NCI-H187 treated with DMSO at 0.1 percent for 48 hours (cell line): Measurements from ENCODE around the gene CYTIP.

ENCODE experiments used
- DNase-seq: peaks from one replicate; lab custom pipeline; 2025; lab: John Stamatoyannopoulos, UW

CYTIP gene

GRCh38 chr2:157463002-157463401 lies 19.1 kb upstream of the CYTIP start:
- no peak for DNase-seq

DNA sequence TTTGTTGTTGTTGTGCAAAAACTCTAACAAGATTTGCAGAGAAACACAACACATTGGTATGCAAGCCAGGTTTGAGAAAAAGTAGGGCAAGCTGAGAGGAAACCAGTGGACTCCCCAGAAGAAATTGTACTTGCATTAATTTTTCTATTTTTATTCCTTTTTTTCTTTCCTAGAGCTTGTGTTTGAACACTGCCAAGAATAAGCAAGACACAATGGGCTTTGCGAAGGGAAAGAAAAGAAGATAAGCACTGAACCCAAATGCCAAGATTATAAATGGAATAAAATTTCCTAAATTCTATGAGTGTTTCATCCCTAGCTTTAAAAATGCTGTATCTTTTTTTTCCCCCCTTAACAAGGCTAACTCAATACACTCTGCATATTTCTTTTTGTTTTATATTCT lies 17.0 kb upstream of the CYTIP start:
- no peak for DNase-seq

DNA sequence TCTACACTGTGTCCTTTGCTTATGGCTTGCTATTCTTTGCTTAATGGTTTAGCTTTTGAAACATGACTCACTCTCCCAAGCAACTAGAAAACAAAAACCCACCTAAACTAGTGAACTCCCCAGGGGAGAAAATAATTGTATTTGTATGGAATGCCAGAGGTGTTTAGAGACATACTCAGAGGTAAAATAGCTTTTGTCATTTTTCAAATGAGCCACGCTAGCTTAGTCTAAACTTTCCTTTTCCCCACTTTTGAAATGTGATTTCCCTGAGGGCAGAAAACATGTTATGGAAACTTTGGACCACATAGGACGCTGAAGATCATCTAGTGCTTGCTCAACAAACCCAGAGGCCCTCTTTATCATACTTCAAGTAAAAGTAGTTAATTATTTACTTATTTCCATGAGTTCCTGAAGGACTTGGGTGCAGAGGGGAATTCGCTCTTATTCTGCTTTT lies 16.5 kb upstream of the CYTIP start:
- DNase-seq, result no peak

DNA sequence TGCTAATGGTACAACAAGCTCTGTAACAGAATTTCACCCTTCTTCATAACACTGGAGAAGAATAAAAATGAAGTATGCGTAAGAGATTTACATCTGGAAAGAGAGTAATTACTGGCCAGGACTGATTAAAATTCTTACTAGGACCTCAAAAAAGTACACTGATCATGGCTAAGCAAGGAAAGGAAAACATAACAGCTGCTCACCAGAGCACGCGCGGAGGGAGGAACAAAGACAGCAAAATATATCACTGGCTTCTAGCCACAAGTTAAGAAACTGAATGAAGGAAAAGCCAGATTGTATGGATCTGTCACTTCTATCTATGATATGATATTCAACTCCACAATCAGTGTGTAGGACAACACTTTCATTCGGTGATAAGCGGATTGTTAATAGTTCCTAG lies 15.6 kb upstream of the CYTIP start:
- no peak for DNase-seq

- no peak for DNase-seq
Observed at GRCh38 chr2:157447741-157448140, 3.9 kb upstream of the CYTIP start.

DNA sequence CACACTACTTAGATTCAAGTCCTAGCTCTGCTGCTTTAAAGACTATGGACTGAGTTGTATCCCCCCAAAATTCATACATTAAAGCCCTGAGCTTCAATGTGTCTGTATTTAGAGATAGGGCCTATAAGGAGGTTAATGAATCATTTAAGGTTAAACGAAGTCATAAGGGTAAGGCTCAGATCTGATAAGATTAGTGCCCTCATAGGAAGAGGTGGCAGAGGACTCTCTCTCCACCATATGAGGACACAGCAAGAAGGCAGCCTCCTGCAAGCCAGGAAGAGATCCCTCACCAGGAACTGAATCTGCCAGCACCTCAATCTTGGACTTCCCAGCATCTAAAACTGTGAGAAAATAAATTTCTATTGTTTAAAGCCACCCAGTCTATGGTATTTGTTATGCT lies 3.1 kb upstream of the CYTIP start:
- no peak for DNase-seq

GRCh38 chr2:157444641-157445040 lies 752 bp upstream of the CYTIP start:
- DNase-seq, result no peak

GRCh38 chr2:157443090-157443489 lies 799 bp downstream of the CYTIP start:
- no peak for DNase-seq

- DNase-seq, result no peak
Observed at GRCh38 chr2:157442636-157443035, 1.3 kb downstream of the CYTIP start.

DNA sequence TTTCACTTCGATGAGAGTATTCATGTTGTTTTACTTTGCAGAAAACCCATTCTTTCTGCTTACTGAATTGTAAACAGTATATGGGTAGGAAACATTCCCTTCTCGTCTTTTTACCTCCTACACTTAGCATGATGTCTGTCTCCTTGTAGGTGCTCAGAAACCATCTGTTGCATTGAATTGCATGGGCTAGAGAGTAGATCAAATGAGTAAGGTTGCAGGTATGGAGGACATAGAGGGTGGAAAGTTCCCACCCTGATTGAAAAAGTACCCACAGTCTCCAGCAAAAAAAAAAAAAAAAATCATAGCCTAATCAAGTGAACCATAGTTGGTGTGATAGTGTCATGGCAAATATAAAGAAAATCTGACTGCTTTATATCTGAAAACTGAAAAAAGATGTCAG lies 1.7 kb downstream of the CYTIP start:
- DNase-seq, result no peak

- DNase-seq, result no peak
Observed at GRCh38 chr2:157441072-157441454, 2.8 kb downstream of the CYTIP start.

- DNase-seq, result no peak
Observed at GRCh38 chr2:157440404-157441071, 3.4 kb downstream of the CYTIP start.

DNA sequence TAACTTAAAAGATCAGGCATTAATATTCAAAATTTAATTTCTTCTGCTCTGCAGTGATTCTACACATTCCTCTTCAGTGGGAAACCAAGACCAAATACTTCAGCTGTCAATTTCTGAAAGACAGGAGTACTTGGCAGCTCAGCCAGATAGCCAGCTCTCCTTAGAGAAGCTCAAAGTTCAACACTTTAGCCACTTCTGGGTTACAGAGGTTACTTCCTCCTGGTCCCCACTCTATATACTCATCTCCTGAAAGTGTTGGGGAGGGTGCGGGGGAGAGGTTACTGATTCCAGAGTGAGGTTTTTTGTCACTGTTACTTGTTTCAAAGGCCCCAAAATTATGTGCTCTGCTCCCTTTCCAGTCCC lies 4.1 kb downstream of the CYTIP start:
- DNase-seq, result no peak

DNA sequence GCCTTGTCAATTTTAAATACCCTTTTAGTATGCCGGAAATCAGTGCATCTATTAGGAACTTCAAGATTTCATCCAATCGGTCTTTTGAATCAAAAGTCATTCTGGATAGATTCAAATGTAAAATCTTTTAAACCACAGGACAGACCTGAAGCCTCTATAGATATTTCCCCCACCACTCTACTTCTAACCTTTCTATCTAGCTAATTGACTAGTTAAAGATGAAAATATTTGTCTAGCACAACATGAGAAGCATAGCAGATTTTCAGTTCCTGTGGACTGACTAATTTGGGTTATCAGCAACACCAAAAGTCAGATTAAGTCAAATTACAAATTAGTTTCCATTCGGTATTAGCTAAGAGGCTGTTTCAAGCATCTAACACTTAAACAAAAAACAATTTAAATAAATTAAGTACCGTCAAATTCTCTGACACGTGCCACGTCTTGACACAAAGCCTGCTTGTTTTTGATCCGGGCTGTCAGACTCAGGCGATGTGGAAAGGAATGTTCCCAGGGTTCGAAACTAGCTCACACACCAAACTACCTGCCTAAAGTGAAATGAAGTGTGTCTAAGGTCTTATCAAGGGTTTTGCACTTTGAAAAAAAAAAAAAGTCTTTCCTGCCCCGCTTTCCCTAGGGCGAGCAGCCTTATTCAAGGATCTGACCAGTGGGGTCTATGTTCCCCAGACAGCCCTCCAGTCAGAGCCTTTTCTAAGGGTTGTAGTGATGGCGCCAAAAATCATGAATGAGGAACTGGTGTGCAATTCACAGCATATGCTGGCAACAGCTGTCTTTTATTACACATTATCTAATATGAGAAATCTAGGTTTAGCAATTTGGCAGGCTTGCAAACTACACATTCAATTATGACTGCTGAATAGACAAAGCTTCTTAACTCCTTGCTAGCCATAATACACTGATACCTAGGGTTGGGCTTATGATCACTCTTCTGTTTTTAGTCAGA lies 4.7 kb downstream of the CYTIP start:
- DNase-seq, result no peak

DNA sequence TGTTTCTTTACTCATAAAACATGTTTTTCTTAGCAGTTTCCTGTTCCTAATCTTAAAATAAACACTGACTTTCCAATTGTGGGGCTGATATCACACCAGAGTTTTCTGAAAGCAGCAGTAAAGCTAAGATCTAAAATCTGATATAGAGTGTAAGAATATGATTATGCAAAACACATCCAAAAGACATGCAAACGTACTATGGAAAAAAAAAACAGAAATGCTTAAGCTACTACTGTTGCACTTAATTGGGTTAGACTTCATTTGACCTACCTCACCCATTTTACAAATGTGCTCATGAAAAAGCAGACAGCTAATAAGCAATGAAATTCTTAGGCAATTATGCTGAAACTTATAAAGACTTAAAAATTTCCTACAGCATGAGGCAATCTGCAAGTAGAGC lies 10.5 kb downstream of the CYTIP start:
- no peak for DNase-seq

DNA sequence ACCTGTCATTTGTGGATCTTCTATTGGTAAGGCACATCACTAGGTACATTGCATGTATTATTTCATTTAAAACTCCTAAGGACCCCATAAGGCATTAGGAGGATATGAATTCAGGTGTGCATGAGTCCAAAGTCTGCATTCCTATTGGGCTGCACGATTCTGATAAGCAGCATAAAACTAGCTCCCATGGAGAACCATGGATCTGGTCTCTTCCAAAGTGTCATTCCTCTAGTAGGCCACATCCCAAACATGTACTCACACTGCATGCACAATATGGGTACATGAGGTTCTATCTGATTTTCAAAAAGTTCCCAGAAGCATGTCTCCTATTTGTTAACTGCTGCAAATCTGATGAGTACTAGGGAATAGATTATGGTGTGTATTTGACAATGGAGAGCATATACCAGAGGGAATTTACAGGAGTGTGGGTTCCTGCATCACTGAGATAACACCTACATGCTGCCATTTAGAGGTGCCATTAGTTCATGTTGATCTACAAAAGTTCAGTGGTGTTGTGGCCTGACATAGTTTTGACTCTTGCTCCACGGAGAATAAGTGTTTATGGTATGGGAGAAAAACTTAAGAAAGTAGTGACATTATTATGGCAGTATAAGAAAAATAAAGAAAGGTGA lies 11.3 kb downstream of the CYTIP start:
- no peak for DNase-seq

- no peak for DNase-seq
Observed at GRCh38 chr2:157431176-157431575, 12.7 kb downstream of the CYTIP start.

- DNase-seq, result no peak
Observed at GRCh38 chr2:157428500-157429175, 15.3 kb downstream of the CYTIP start.

GRCh38 chr2:157427922-157428303 lies 16.0 kb downstream of the CYTIP start:
- DNase-seq, result no peak

DNA sequence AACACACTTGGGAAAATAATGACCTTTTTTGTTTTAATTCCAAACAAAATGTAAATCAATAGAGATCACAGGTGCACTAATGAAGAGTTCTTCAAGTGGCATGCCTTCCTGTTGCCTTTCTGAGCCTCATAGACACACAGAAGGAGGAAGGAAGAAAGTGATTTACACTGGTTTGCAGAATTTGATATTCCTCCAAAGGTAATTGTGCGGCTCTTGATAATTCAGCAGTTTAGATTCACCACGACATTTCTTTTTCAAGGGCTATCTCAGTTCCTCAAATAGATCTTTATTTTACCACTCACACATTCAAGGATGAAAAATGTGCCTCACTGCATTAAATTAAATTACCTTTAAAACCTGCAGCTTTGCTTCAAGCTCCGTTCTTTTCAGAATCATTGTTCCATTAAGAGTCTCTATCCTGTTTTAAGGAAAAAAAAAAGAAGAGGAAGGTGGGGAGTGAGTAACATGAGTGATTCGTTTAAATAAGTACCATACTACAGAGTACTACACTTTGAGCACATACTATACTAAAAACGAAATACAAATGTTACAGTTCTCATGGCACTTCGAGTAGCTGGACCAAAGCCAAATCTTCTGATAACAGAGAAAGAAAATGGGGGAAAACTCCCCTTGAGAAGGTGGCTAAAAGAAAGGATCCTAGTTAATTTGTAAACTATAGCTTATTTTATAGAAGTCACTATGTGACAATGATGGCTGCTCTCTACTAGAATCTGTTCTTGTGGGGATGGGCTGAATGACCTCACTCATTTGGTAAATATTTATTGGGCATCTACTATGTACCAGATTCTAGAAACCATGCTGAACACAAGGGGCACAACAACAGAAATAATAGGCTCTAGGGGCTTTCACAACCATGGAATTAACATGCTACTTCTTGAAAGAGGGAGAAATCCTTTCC lies 16.6 kb downstream of the CYTIP start:
- no peak for DNase-seq

- DNase-seq, result no peak
Observed at GRCh38 chr2:157426477-157426994, 17.4 kb downstream of the CYTIP start.
